Spleen (tissue), 7 donors: Measurements from ENCODE around the gene CMTM6.
"Not testable (repeated sequence)": the region's sequence is repeated elsewhere in the genome, so short reads cannot be mapped to it uniquely, and the experiment has no call there.

ENCODE experiments used
- CTCF ChIP-seq, 11 experiments: fragments of 200-600 bp in 7 of 11; fragments of 450-650 bp in 4 of 11; sonication (generic) in 4 of 11; IDR thresholded peaks in 8 of 11; conservative IDR thresholded peaks in 3 of 11; 1 replicate in 7 of 11; 2 replicates in 4 of 11; pipeline versions ENCODE4 v1.4.0 to v1.8.0; 2016 to 2021; ENCODE audit warnings: antibody characterized with exemption in 11 of 11, inconsistent platforms in 4 of 11, mild to moderate bottlenecking in 1 of 11
- POLR2A ChIP-seq, 3 donors: fragments of 450-650 bp; IDR thresholded peaks; one replicate each; pipeline ENCODE4 v1.5.1; 2017; ENCODE audit warnings: antibody characterized with exemption in 3 of 3, mild to moderate bottlenecking in 1 of 3
- POLR2AphosphoS5 ChIP-seq, 3 donors: sonication (generic); formaldehyde crosslinking; IDR thresholded peaks; one replicate each; pipeline ENCODE4 v1.5.1; 2017; ENCODE audit warnings: antibody characterized with exemption in 3 of 3
- donor health status: DM: no; HTN: no; CAD: no; lungs with moderate emphysema.
- donor health status: DM: no; HTN: no; CAD: no.
- donor health status: DM: no; HTN: no; CAD: no.

- TF ChIP-seq CTCF (IDR thresholded peaks at IDR 0.05 in 8 of 11, conservative IDR thresholded peaks at IDR 0.05 in 3 of 11); POLR2AphosphoS5 (IDR thresholded peaks at IDR 0.05); POLR2A (IDR thresholded peaks at IDR 0.05): not testable (repeated sequence)
Observed at GRCh38 chr3:32464726-32465125, 37.9 kb downstream of the CMTM6 start.
